Activated CD4-positive, alpha-beta T cell treated with anti-CD3 and anti-CD28 coated beads, Interleukin-2, amount 10 ng/mL, durations not matched to agents 7 days and 5 days (primary cell): ENCODE results near the gene MACROD2. TPM values are rescaled to one million over a fixed set of nuclear protein-coding genes. Genes with fewer than 3 reads are reported as not detected.

Experiments
- CTCF ChIA-PET: fragments of 350-600 bp; sonication (Branson Sonifier 250); formaldehyde crosslinking; loops from one replicate; lab custom pipeline; 2021; ENCODE audit warnings: antibody characterized with exemption; lab: Charles Lee
- POLR2A ChIA-PET: fragments of 350-600 bp; sonication (Branson Sonifier 250); formaldehyde crosslinking; loops from one replicate; lab custom pipeline; 2021; ENCODE audit warnings: antibody characterized with exemption; lab: Charles Lee
- DNase-seq: peaks from one replicate; pipeline ENCODE4 v3.0.0-alpha.2; 2020
- H3K27ac Mint-ChIP-seq: one replicate; pipeline ENCODE4 v1.8.0; 2021; ENCODE audit warnings: mild to moderate bottlenecking, moderate library complexity, mixed read lengths
- H3K27me3 Mint-ChIP-seq: one replicate; pipeline ENCODE4 v1.8.0; 2021; ENCODE audit warnings: mixed read lengths
- H3K36me3 Mint-ChIP-seq: one replicate; pipeline ENCODE4 v1.8.0; 2021; ENCODE audit warnings: low read depth, mixed read lengths
- H3K4me1 Mint-ChIP-seq: one replicate; pipeline ENCODE4 v1.8.0; 2021; ENCODE audit warnings: mixed read lengths
- H3K4me3 Mint-ChIP-seq: one replicate; pipeline ENCODE4 v1.8.0; 2021; ENCODE audit warnings: mild to moderate bottlenecking, moderate library complexity, mixed read lengths
- H3K9me3 Mint-ChIP-seq: one replicate; pipeline ENCODE4 v1.8.0; 2021; ENCODE audit warnings: mixed read lengths
- total RNA-seq, 2 experiments: library from RNA; stranded (reverse); gene quantifications; one replicate each; pipeline ENCODE4 v1.2.3, GENCODE V29; 2021

The MACROD2 gene
- total RNA-seq, 2 experiments from 2014 or later: not detected

GRCh38 chr20:14067603-14068002, 72.3 kb downstream of the MACROD2 start:
- Mint-ChIP-seq H3K4me1 (no peaks in the 10 kb centered on the region), H3K27ac (no peak overlapping the region), H3K4me3 (no peak overlapping the region), H3K27me3 (no peaks in the 10 kb centered on the region), H3K9me3 (no peaks in the 10 kb centered on the region), H3K36me3 (no peaks in the 10 kb centered on the region)
- ChIA-PET POLR2A (no interaction called here), CTCF (no interaction called here)
- no peak for DNase-seq

GRCh38 chr20:14069796-14070195, 74.5 kb downstream of the MACROD2 start:
- H3K27me3 Mint-ChIP-seq: no peaks in the 10 kb centered on the region
- ChIA-PET CTCF (no interaction called here), POLR2A (no interaction called here)
- no peak overlapping the region for H3K4me3 Mint-ChIP-seq
- DNase-seq: no peak
- no peaks in the 10 kb centered on the region for H3K4me1 Mint-ChIP-seq
- no peak overlapping the region for H3K27ac Mint-ChIP-seq
- H3K36me3 Mint-ChIP-seq: no peaks in the 10 kb centered on the region
- H3K9me3 Mint-ChIP-seq: no peaks in the 10 kb centered on the region

GRCh38 chr20:14093652-14094051, 98.3 kb downstream of the MACROD2 start:
- H3K4me1 Mint-ChIP-seq: no peaks in the 10 kb centered on the region
- no peaks in the 10 kb centered on the region for H3K27me3 Mint-ChIP-seq
- H3K27ac Mint-ChIP-seq: no peak overlapping the region
- DNase-seq: no peak
- H3K4me3 Mint-ChIP-seq: no peak overlapping the region
- CTCF ChIA-PET: no interaction called here
- no peaks in the 10 kb centered on the region for H3K36me3 Mint-ChIP-seq
- H3K9me3 Mint-ChIP-seq: no peaks in the 10 kb centered on the region
- POLR2A ChIA-PET: no interaction called here

- Mint-ChIP-seq H3K9me3 (no peaks in the 10 kb centered on the region), H3K27ac (no peak overlapping the region), H3K4me1 (no peaks in the 10 kb centered on the region), H3K4me3 (no peak overlapping the region), H3K27me3 (no peaks in the 10 kb centered on the region), H3K36me3 (no peaks in the 10 kb centered on the region)
- ChIA-PET CTCF (no interaction called here), POLR2A (no interaction called here)
- no peak for DNase-seq
Measured at GRCh38 chr20:14098261-14098660, 102.9 kb downstream of the MACROD2 start.

- POLR2A ChIA-PET: no interaction called here
- Mint-ChIP-seq H3K9me3 (peaks cover 11% of the 10 kb centered on the region), H3K4me3 (no peak overlapping the region), H3K27ac (no peak overlapping the region), H3K27me3 (no peaks in the 10 kb centered on the region), H3K4me1 (no peaks in the 10 kb centered on the region), H3K36me3 (no peaks in the 10 kb centered on the region)
- CTCF ChIA-PET: no interaction called here
- DNase-seq: no peak
Measured at GRCh38 chr20:14113416-14113815, 118.1 kb downstream of the MACROD2 start.

- DNase-seq: no peak
- Mint-ChIP-seq H3K27me3 (no peaks in the 10 kb centered on the region), H3K4me3 (no peak overlapping the region), H3K4me1 (no peaks in the 10 kb centered on the region), H3K36me3 (no peaks in the 10 kb centered on the region), H3K27ac (no peak overlapping the region), H3K9me3 (peaks cover 9% of the 10 kb centered on the region)
- ChIA-PET CTCF (no interaction called here), POLR2A (no interaction called here)
Measured at GRCh38 chr20:14114065-14114704, 118.9 kb downstream of the MACROD2 start.

GRCh38 chr20:14116037-14116436, 120.7 kb downstream of the MACROD2 start:
- no peak for DNase-seq
- Mint-ChIP-seq H3K4me3 (no peak overlapping the region), H3K9me3 (peaks cover 9% of the 10 kb centered on the region), H3K36me3 (no peaks in the 10 kb centered on the region), H3K27ac (no peak overlapping the region), H3K27me3 (no peaks in the 10 kb centered on the region), H3K4me1 (no peaks in the 10 kb centered on the region)
- ChIA-PET CTCF (no interaction called here), POLR2A (no interaction called here)

- Mint-ChIP-seq H3K4me1 (no peaks in the 10 kb centered on the region), H3K9me3 (peaks cover 9% of the 10 kb centered on the region), H3K4me3 (no peak overlapping the region), H3K27ac (no peak overlapping the region), H3K27me3 (no peaks in the 10 kb centered on the region), H3K36me3 (no peaks in the 10 kb centered on the region)
- no peak for DNase-seq
- ChIA-PET CTCF (no interaction called here), POLR2A (no interaction called here)
Measured at GRCh38 chr20:14117768-14118167, 122.5 kb downstream of the MACROD2 start.

- Mint-ChIP-seq H3K27ac (no peak overlapping the region), H3K4me1 (no peaks in the 10 kb centered on the region), H3K4me3 (no peak overlapping the region), H3K9me3 (peaks cover 6% of the 10 kb centered on the region), H3K36me3 (no peaks in the 10 kb centered on the region), H3K27me3 (no peaks in the 10 kb centered on the region)
- CTCF ChIA-PET: no interaction called here
- POLR2A ChIA-PET: no interaction called here
- DNase-seq: no peak
Measured at GRCh38 chr20:14126856-14127255, 131.5 kb downstream of the MACROD2 start.

- no peak for DNase-seq
- Mint-ChIP-seq H3K27ac (no peak overlapping the region), H3K4me3 (no peak overlapping the region), H3K9me3 (peaks cover 6% of the 10 kb centered on the region), H3K4me1 (no peaks in the 10 kb centered on the region), H3K27me3 (no peaks in the 10 kb centered on the region), H3K36me3 (no peaks in the 10 kb centered on the region)
- CTCF ChIA-PET: no interaction called here
- POLR2A ChIA-PET: no interaction called here
Measured at GRCh38 chr20:14127514-14128223, 132.4 kb downstream of the MACROD2 start.

GRCh38 chr20:14134004-14134403, 138.7 kb downstream of the MACROD2 start:
- no peak overlapping the region for H3K4me3 Mint-ChIP-seq
- peaks cover 2% of the 10 kb centered on the region for H3K9me3 Mint-ChIP-seq
- H3K36me3 Mint-ChIP-seq: no peaks in the 10 kb centered on the region
- H3K27me3 Mint-ChIP-seq: no peaks in the 10 kb centered on the region
- CTCF ChIA-PET: no interaction called here
- no peak overlapping the region for H3K27ac Mint-ChIP-seq
- DNase-seq: no peak
- POLR2A ChIA-PET: no interaction called here
- no peaks in the 10 kb centered on the region for H3K4me1 Mint-ChIP-seq

GRCh38 chr20:14142171-14142570, 146.9 kb downstream of the MACROD2 start:
- ChIA-PET CTCF (no interaction called here), POLR2A (no interaction called here)
- H3K9me3 Mint-ChIP-seq: no peaks in the 10 kb centered on the region
- DNase-seq: no peak
- H3K27ac Mint-ChIP-seq: no peak overlapping the region
- no peaks in the 10 kb centered on the region for H3K27me3 Mint-ChIP-seq
- H3K4me3 Mint-ChIP-seq: no peak overlapping the region
- H3K36me3 Mint-ChIP-seq: no peaks in the 10 kb centered on the region
- H3K4me1 Mint-ChIP-seq: no peaks in the 10 kb centered on the region

GRCh38 chr20:14142964-14143627, 147.8 kb downstream of the MACROD2 start:
- no peak overlapping the region for H3K27ac Mint-ChIP-seq
- no peaks in the 10 kb centered on the region for H3K4me1 Mint-ChIP-seq
- ChIA-PET CTCF (no interaction called here), POLR2A (no interaction called here)
- H3K4me3 Mint-ChIP-seq: no peak overlapping the region
- H3K27me3 Mint-ChIP-seq: no peaks in the 10 kb centered on the region
- H3K36me3 Mint-ChIP-seq: no peaks in the 10 kb centered on the region
- no peaks in the 10 kb centered on the region for H3K9me3 Mint-ChIP-seq
- no peak for DNase-seq
